Stomach (tissue), 4 donors: Measurements from ENCODE around the gene PDE4B.
"Not testable (repeated sequence)": the region's sequence is repeated elsewhere in the genome, so short reads cannot be mapped to it uniquely, and the experiment has no call there.

Experiments
- EP300 ChIP-seq: sonication (generic); formaldehyde crosslinking; IDR thresholded peaks from one replicate; pipeline ENCODE4 v1.6.1; 2017; ENCODE audit warnings: antibody characterized with exemption
- POLR2A ChIP-seq, 4 donors: fragments of 450-650 bp; IDR thresholded peaks; one replicate each; pipeline ENCODE4 v1.6.1; 2016; ENCODE audit warnings: antibody characterized with exemption in 4 of 4, control low read depth in 2 of 4, mild to moderate bottlenecking in 1 of 4, moderate library complexity in 1 of 4
- TF ChIP-seq, protein P1 (sequence below), 7 experiments: fragments of 450-650 bp in 4 of 7; fragments of 200-600 bp in 3 of 7; sonication (generic) in 3 of 7; IDR thresholded peaks; one replicate each; pipeline ENCODE4 v1.5.1; 2016 to 2019; ENCODE audit warnings: antibody characterized with exemption in 7 of 7, control low read depth in 2 of 7, mild to moderate bottlenecking in 1 of 7

GRCh38 chr1:66322462-66322861 lies 529.8 kb downstream of the PDE4B start:
- TF ChIP-seq, protein P1, sequence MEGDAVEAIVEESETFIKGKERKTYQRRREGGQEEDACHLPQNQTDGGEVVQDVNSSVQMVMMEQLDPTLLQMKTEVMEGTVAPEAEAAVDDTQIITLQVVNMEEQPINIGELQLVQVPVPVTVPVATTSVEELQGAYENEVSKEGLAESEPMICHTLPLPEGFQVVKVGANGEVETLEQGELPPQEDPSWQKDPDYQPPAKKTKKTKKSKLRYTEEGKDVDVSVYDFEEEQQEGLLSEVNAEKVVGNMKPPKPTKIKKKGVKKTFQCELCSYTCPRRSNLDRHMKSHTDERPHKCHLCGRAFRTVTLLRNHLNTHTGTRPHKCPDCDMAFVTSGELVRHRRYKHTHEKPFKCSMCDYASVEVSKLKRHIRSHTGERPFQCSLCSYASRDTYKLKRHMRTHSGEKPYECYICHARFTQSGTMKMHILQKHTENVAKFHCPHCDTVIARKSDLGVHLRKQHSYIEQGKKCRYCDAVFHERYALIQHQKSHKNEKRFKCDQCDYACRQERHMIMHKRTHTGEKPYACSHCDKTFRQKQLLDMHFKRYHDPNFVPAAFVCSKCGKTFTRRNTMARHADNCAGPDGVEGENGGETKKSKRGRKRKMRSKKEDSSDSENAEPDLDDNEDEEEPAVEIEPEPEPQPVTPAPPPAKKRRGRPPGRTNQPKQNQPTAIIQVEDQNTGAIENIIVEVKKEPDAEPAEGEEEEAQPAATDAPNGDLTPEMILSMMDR (IDR thresholded peaks at IDR 0.05) = not testable (repeated sequence)
- TF ChIP-seq EP300; POLR2A (IDR thresholded peaks at IDR 0.05): not testable (repeated sequence)
